DMS 273 (cell line): ENCODE data around the gene RHBDL2.
A peak's percentile ranks its signal among the peaks of the same experiment; 100 is the strongest.
"Not testable (repeated sequence)": the region's sequence is repeated elsewhere in the genome, so short reads cannot be mapped to it uniquely, and the experiment has no call there.

Source experiments
- DNase-seq: peaks from one replicate; lab custom pipeline; 2025; ENCODE audit not compliant: unreplicated experiment; lab: John Stamatoyannopoulos, UW

RHBDL2 gene

GRCh38 chr1:38938722-38939260, 2.8 kb downstream of the RHBDL2 start:
- no peak for DNase-seq

GRCh38 chr1:38932571-38932970, 9.1 kb downstream of the RHBDL2 start:
- no peak for DNase-seq

DNA sequence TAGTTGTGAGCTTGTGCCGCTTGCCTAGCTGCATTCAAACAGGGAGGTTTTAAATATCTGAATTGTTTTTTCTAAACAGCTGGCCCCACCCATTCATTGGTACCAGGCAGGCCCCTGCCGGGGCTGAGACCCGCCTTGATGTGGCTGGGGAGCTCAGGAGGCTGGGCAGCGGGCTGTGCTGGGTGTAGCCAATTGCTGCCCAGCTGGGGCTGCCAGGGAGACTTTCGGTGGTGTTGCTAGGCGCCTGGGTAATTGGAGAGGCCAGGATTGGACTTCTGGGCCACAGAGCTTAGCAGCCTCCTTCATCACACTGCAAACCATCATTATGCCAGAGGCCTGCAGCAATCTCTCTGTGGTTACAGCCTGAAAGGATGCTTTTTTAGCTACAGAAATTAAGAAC, 12.2 kb downstream of the RHBDL2 start:
- peak; percentile 100 for DNase-seq

GRCh38 chr1:38929054-38929453, 12.6 kb downstream of the RHBDL2 start:
- no peak for DNase-seq

GRCh38 chr1:38926091-38926490, 15.5 kb downstream of the RHBDL2 start:
- DNase-seq: no peak

DNA sequence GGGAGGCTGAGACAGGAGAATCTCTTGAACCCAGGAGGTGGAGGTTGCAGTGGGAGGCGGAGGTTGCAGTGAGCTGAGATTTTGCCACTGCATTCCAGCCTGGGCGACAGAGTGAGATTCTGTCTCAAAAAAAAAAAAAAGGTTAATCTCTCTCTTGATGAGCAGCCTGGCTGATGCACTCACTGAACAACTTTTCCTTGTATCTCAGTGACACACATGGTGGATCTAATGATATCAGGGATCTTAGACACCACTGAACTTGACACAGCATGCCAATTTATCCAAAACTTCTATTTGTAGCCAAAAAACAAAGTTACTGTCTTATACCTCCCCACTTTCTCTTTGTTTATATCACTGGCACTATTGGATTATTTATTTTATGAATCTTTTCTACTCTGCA, 16.2 kb downstream of the RHBDL2 start:
- no peak for DNase-seq

DNA sequence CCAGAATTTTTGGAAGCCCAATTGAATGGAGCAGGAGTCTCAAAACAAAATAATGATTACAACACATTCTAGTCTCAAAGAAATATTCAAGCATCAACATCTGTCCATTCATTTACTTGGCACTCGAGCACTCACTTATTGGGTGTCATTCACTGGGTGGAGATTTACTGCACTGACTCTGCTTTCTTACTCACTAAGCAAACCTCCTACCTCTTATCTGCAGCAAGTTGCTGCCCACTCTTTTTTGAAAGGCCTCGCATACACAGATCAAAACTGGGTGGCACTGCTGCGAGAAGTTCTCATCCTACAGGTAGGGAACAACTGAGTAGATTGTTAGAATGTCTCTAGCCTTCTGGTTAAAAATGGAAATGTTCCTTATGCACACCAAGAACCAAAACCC, 18.0 kb downstream of the RHBDL2 start:
- DNase-seq: peak; percentile 85

GRCh38 chr1:38919130-38919529, 22.5 kb downstream of the RHBDL2 start:
- DNase-seq: no peak

GRCh38 chr1:38918568-38918967, 23.1 kb downstream of the RHBDL2 start:
- peak; percentile 89 for DNase-seq

DNA sequence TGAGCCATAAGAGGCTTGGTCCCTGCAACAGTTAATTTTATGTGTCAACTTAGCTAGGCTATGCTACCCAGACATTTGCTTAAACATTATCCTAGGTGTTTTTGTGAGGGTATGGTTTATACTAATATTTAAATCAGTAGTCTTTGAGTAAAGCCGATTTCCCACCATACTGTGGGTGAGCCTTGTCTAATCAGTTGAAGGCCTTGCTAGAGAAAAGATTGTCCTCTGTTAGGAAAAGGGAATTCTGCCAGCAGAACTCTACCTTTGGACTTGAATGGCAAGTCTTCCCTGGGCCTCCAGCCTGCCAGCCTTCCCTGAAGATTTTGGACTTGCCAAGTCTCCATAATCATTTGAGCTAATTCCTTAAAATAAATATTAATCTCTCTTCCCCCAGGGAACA, 23.9 kb downstream of the RHBDL2 start:
- DNase-seq: no peak

DNA sequence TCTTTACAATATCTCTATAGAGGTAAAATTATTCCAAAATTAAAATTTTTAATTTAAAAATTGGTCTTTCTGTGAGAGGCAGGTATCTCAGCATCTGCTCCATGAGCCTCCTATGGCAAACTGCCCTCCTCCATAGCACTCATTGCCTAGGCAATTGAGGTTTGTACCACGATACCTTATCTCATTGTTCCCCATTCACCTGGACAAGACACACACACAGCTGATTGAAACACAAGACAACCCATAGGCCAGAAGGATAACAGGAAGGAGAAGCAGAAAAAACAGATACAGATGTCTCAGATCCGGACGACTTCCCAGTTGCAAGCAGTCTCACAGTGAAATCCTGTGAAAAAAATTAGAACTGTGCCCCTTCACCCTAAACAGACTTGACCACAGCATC, 24.3 kb downstream of the RHBDL2 start:
- DNase-seq: no peak

GRCh38 chr1:38915352-38915948, 26.2 kb downstream of the RHBDL2 start:
- no peak for DNase-seq

DNA sequence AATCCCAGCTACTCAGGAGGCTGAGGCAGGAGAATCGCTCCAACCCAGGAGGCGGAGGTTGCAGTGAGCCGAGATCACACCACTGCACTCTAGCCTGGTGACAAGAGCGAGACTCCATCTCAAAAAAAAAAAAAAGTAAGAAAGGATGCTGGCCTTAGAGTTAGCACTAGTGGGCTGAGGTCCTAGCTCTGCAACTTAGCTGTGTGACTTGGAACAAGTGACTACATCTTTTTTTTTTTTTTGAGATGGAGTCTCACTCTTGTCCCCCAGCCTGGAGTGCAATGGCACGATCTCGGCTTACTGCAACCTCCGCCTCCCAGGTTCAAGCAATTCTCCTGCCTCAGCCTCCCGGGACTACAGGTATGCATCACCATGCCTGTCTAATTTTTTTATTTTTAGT, 26.7 kb downstream of the RHBDL2 start:
- DNase-seq: not testable (repeated sequence)

GRCh38 chr1:38908821-38909220, 32.8 kb downstream of the RHBDL2 start:
- peak; percentile 98 for DNase-seq

- no peak for DNase-seq
These were observed 35.6 kb downstream of the RHBDL2 start for GRCh38 chr1:38905985-38906384.

DNA sequence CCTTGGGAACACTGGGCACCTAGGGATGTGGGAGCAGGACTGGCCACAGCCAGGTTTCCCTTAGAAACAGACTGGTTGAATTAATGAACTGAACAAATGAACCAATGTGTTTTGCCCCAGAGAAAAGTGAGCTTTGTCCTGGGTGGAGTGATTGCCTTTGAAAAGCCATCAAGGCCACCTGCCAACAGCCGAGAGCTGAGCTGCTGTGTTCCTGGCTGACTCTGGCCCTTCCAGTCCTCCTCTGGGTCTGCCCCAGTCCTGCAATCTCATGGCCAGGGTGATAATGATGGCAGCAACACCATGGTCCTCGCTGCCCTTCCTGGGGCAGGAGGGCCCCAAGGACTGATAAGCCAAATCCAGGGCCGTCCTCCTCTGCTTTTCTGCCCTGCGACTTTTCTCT, 42.1 kb downstream of the RHBDL2 start:
- no peak for DNase-seq

DNA sequence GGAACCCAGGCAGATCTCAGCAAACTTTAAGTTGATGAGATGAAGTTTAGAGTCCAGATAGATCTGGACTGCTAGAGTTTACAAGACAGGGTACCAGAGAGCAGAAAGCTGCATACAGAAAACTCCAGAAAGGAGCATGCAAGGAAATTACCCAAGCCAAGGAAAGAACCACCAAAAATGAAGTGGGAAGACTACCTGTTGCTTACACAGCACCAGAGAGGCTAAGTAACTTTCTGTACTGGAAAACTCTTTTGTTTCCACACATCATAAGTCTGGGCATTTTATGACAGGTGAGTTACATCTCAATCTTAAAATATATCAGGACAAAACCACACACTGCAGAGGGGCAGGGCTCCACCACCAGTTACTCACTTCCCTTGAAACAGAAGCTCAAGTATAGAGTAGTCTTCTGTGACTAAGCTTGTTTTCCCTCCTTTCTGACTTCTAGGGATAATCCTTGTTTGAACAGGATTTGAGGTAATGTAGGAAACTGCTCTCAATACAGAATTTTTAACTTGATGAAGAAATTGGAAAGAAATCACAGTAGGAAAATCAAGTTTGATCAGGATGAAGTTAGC, 42.9 kb downstream of the RHBDL2 start:
- no peak for DNase-seq

- no peak for DNase-seq
These were observed 45.5 kb downstream of the RHBDL2 start for GRCh38 chr1:38896169-38896568.

- no peak for DNase-seq
These were observed 48.7 kb downstream of the RHBDL2 start for GRCh38 chr1:38892976-38893375.

GRCh38 chr1:38891753-38892152, 49.9 kb downstream of the RHBDL2 start:
- DNase-seq: peak; percentile 95

DNA sequence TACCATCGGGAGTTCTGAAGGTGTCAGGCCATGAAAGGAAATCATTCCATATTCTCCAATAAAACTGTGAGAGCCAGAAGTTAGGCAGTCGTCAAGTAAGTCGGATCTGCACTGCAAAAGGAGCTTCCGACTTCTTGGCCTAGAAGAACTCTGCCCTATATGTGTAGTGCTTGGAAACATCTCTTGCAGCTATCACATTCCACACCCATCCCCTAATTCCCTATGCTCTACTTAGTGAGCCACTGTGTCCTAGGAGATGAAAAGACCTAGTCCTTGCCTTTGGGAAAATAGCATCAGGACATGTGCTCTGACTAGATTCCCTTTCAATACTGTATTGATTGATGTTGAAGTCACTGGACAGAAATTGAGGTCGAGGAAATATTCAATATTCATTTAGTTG, 52.0 kb downstream of the RHBDL2 start:
- no peak for DNase-seq

DNA sequence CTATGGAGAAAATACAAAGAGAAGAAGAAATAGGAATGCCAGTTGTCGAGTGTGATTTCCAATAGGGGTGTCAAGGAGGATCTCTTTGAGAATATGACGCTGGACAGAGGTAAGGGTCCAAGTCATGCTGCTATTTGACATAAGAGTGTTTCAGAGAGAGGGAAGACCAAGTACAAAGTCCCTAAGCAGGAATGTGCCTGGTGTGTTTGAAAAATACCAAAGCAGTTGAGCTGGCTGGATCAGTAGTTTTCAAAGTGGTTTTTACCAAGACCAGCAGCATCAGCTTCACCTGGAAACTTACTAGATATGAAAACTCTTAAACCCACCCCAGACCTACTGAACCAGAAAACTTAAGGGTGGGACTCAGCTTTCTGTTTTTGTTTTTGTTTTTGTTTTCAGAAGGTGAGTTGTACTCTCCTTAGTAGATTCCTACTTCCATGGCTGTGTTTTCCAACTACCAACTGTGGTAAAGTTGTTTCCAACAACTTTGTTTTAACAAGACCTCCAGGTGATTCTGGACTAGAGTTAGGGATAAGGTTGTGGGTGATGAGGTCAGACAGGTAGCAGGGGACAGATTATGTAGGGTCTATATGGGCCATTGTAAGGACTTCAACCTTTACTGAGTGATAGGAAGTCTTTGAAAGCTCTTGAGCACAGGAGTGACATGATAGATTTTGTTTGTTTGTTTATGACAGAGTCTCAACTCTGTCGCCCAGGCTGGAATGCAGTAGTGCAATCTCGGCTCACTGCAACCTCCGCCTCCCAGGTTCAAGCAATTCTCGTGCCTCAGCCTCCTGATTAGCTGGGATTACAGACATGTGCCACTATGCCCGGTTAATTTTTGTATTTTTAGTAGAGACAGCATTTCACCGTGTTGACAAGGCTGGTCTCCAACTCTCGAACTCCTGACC, 53.0 kb downstream of the RHBDL2 start:
- DNase-seq: no peak
